ACC112 (cell line): ENCODE data around the gene LGR6.
"Not testable (repeated sequence)": the region's sequence is repeated elsewhere in the genome, so short reads cannot be mapped to it uniquely, and the experiment has no call there.

Experiments
- H2AFZ ChIP-seq: fragments of 200-600 bp; sonication (generic); one replicate; pipeline ENCODE4 v1.6.0; 2017; ENCODE audit warnings: antibody characterized with exemption, low read length; ENCODE audit not compliant: unreplicated experiment
- H3K27ac ChIP-seq: fragments of 200-600 bp; sonication (generic); 2 replicates; pipeline ENCODE4 v1.5.1; 2014; ENCODE audit warnings: low read depth, mild to moderate bottlenecking, antibody characterized with exemption, low read length, moderate library complexity
- H3K27me3 ChIP-seq: fragments of 200-600 bp; sonication (generic); 2 replicates; pipeline ENCODE4 v1.6.1; 2014; ENCODE audit warnings: mild to moderate bottlenecking, antibody characterized with exemption, low read length, moderate library complexity, mixed read lengths; ENCODE audit not compliant: insufficient read depth
- H3K36me3 ChIP-seq: fragments of 200-600 bp; sonication (generic); 2 replicates; pipeline ENCODE4 v1.6.1; 2016; ENCODE audit warnings: mild to moderate bottlenecking, antibody characterized with exemption, low read length, moderate library complexity, mixed read lengths; ENCODE audit not compliant: insufficient read depth
- H3K4me1 ChIP-seq: fragments of 200-600 bp; sonication (generic); one replicate; pipeline ENCODE4 v1.6.1; 2016; ENCODE audit warnings: low read length, mixed read lengths; ENCODE audit not compliant: insufficient read depth, unreplicated experiment, control insufficient read depth
- H3K4me3 ChIP-seq: fragments of 200-600 bp; sonication (generic); 2 replicates; pipeline ENCODE4 v1.5.1; 2014; ENCODE audit warnings: mild to moderate bottlenecking, low read depth, low read length
- H3K79me2 ChIP-seq: fragments of 200-600 bp; sonication (generic); one replicate; pipeline ENCODE4 v1.6.0; 2016; ENCODE audit warnings: low read length; ENCODE audit not compliant: control insufficient read depth, unreplicated experiment, insufficient read depth

Gene LGR6

DNA sequence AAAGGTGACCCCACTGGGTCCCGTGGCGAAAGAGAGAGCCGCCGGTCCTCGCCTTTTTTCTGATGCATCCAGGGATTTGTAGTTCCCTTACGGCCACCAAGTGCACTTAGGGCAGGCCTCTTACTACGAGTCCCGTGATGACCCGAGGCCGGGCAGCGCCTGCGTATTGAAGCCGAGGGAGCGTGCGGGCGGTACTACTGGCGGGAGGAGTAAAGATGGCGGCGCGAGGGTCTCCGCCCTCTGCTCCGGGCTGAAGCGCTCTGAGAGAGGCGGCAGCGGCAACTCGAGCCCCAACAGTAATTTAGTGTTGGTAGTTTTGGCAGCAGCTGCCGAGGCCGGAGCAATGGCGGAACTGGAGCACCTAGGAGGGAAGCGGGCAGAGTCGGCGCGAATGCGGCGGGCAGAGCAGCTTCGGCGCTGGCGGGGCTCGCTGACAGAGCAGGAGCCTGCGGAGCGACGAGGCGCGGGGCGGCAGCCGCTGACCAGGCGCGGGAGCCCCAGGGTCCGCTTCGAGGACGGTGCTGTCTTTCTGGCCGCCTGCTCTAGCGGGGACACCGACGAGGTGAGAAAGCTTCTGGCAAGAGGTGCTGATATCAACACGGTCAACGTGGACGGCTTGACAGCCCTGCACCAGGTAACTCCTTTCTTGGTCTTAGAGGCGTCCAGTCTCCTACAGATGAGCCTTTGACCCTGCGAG lies 155.1 kb downstream of the LGR6 start, which contains the start of gene PPP1R12B:
PPP1R12B (plus strand) TSS at position 191 of the 697 bp plus-strand sequence; CDS start at position 344, 153 bp downstream.
- H3K27ac ChIP-seq: peak within 1 kb of the TSS; percentile 91
- H3K36me3 ChIP-seq: no peaks in the 10 kb centered on the region
- no peaks in the 10 kb centered on the region for H3K27me3 ChIP-seq
- H3K4me3 ChIP-seq: peak within 1 kb of the TSS; percentile 95
- H3K4me1 ChIP-seq: peaks cover 21% of the 10 kb centered on the region
- peaks cover 28% of the 10 kb centered on the region for H3K79me2 ChIP-seq
- peak within 1 kb of the TSS; percentile 78 for H2AFZ ChIP-seq

DNA sequence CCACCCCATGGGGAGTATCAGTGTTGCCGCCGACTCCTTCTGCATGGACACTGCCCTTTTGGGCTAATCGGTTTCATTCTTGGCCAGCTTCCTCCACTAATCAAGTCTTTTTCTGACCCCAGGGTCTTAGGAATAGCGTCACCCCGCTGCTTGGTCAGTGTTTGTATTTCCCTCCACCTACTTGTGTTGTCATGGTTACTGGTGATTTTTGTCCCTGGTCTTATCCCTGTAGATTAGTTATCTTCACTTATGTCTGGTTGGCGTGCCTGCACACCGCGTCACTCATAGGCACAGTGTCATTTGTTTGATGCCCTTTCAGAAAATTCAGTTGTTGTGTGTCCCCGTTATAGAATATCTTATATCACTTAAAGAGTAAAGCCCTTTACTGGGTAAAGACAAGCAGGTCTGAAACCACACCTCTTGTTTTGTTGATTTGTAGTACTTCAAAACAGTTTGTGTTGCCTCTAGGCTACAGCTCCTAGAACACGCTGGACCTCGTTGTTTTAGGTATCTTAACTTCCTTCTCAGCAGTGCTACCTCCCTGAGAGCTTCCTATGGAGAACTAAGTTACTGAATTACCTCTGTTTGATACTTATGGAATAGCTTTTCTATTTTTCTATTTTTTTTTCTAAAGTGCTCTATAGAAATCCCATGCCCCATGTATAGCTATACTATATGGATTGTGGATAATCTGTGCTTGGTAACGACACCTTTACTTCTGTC lies 155.8 kb downstream of the LGR6 start:
- no peaks in the 10 kb centered on the region for H3K36me3 ChIP-seq
- no peaks in the 10 kb centered on the region for H3K27me3 ChIP-seq
- peak overlapping the region; percentile 78 for H2AFZ ChIP-seq
- peak overlapping the region; percentile 95 for H3K4me3 ChIP-seq
- peaks cover 21% of the 10 kb centered on the region for H3K4me1 ChIP-seq
- peak overlapping the region; percentile 91 for H3K27ac ChIP-seq
- H3K79me2 ChIP-seq: peaks cover 30% of the 10 kb centered on the region

DNA sequence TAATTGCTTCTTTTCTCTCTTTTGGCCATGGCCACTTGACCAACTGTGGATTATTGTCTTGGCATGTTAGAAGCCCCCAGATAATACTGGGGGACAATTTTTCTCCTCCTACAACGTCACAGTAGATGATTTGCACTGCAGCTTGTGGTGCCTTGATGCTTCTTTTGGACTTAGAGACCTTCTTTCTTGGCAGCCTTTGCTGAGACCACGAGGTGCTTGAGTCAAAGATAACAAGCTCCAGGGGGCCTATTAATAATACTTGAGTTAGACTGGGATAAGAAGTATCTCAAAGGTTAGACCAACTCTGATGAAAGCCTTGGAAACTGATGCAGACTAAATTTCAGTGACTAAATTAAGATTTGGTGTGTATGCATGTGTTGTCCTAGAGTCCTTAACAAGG lies 158.1 kb downstream of the LGR6 start:
- Histone ChIP-seq H3K27ac (no peak overlapping the region), H3K36me3 (no peaks in the 10 kb centered on the region), H3K27me3 (no peaks in the 10 kb centered on the region), H3K4me1 (peaks cover 21% of the 10 kb centered on the region), H3K79me2 (peaks cover 35% of the 10 kb centered on the region), H3K4me3 (no peak overlapping the region), H2AFZ (no peak overlapping the region)

DNA sequence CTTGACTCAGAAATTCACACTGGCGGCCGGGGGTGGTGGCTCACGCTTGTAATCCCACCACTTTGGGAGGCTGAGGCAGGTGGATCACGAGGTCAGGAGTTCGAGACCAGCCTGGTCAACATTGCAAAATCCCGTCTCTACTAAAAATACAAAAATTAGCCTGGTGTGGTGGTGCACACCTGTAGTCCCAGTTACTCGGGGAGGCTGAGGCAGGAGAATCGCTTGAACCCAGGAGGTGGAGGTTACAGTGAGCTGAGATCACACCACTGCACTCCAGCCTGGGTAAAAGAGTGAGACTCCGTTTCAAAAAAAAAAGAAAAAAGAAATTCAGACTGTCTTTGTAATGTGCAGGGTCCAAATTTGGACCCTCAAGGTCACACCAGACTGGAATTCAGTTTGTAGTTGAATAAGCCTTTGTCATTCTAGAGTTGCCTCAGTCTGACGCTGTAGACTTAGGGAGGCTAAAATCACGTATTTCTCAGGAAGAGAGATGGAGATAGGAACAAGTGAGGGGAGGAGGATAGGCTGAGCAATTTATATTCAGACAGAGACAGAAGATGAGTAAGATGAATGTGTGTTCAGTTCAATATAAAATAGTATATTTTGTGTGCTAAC lies 159.1 kb downstream of the LGR6 start:
- not testable (repeated sequence) for H3K27me3 ChIP-seq, H3K4me3 ChIP-seq, H3K36me3 ChIP-seq, H3K27ac ChIP-seq, H2AFZ ChIP-seq
- H3K79me2 ChIP-seq: peaks cover 35% of the 10 kb centered on the region
- H3K4me1 ChIP-seq: peaks cover 21% of the 10 kb centered on the region

DNA sequence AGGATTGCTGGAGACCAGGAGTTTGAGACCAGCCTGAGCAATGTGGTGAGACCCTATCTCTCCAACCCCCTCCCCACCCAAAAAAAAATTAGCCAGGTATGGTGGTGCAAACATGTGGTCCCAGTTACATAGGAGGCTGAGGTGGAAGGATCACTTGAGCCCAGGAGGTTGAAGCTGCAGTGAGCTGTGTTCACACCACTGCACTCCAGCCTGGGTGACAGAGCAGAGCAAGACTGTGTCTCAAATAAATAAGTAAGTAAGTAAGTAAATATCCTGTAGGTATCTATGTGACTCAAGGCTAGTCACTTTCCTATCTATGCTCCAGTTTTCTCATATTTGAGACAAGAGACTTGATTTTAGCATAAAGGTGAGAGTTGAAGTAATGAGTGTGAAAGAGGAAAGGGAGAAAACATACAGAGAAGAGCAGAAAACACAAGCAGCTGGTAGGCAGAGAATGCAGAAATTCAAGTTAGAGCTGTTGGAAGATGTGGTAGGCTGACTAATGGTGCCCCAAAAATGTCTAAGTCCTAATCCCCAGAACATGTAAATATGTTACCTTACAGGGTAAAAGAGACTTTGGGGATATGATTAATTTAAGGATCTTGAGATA lies 162.4 kb downstream of the LGR6 start:
- Histone ChIP-seq H3K27ac (no peak overlapping the region), H3K27me3 (no peaks in the 10 kb centered on the region), H2AFZ (no peak overlapping the region), H3K36me3 (no peaks in the 10 kb centered on the region), H3K4me1 (peaks cover 10% of the 10 kb centered on the region), H3K79me2 (peaks cover 20% of the 10 kb centered on the region), H3K4me3 (no peak overlapping the region)

DNA sequence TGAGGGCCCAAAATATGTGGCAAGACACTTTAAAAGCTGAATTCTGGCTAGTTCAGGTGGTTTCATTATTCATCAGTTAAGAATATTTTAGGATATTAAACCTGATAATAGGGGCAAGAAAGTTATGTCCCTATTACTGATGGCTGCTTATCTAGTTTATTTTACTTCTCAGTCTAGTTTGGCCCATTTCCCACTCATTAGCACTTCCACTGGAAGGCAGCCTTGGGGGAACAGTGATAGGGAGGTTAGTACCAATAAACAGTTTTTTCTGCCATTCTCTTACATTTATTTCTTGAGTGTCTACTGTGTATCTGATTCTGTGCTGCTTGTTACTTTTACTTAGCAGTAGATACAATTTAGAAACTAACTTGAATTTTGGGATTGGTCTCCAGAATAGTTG lies 163.9 kb downstream of the LGR6 start:
- Histone ChIP-seq H3K4me3 (no peak overlapping the region), H3K36me3 (no peaks in the 10 kb centered on the region), H3K27ac (no peak overlapping the region), H3K4me1 (peaks cover 5% of the 10 kb centered on the region), H3K27me3 (no peaks in the 10 kb centered on the region), H3K79me2 (peaks cover 16% of the 10 kb centered on the region), H2AFZ (no peak overlapping the region)

DNA sequence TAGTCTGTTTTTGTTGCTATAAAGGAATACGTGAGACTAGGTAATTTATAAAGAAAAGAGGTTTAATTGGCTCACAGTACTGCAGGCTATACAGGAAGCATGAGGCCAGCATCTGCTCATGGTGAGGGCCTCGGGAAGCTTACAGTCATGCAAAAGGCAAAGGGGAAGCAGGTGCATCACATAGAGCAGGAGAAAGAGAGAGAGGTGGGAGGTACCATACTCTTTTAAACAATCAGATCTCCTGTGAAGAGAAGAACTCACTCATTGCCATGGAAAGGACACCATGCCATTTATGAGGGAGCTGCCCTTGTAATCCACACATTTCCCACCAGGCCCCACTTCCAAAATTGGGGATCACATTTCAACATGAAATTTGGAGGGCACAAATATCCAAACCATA lies 167.6 kb downstream of the LGR6 start:
- H3K4me3 ChIP-seq: no peak overlapping the region
- peaks cover 9% of the 10 kb centered on the region for H3K79me2 ChIP-seq

DNA sequence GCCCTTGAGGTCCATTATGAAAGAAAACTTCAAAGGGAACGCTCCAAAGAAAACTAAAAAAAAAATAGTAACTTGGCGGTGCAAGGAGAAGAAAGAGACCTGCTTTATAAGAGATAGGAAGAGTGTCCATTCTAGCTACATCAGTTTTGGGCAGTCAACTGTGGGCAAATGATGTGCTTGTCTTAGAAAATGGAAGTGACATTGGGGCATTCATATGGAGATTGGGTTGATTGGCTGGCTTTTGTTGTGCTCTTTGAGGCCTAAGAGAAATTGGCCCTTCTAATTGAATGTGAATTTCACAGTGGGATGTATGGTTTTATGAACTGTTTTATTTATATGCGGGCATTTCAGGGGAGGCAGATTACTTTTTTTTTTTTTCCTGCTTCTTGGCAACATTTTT lies 168.1 kb downstream of the LGR6 start:
- Histone ChIP-seq H3K79me2 (peaks cover 9% of the 10 kb centered on the region), H3K4me1 (no peaks in the 10 kb centered on the region), H3K27me3 (no peaks in the 10 kb centered on the region), H3K4me3 (no peak overlapping the region), H2AFZ (no peak overlapping the region), H3K36me3 (no peaks in the 10 kb centered on the region), H3K27ac (no peak overlapping the region)

More for the DNA sequence above, 167.6 kb downstream of the LGR6 start:
- no peaks in the 10 kb centered on the region for H3K27me3 ChIP-seq
- H3K27ac ChIP-seq: no peak overlapping the region
- H2AFZ ChIP-seq: no peak overlapping the region
- H3K4me1 ChIP-seq: no peaks in the 10 kb centered on the region
- no peaks in the 10 kb centered on the region for H3K36me3 ChIP-seq

DNA sequence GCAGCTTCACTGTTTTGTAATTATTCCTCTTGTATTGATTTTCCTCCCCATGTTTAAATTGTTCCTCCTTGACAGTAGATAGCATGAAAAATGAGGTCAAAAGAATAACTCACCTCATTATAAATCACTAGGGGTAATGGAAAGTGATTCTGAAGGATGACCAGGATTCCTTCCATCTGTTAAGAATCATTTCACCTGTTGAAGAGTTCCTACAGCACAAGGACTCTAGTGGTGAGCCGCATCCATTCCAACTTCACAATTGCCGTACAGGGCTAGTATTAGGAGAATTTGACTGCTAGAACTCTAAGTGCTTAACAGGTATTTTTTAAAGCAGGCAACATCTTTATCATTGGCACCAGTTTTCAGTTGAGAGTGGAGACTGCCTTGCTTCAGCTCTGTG lies 168.6 kb downstream of the LGR6 start:
- no peak overlapping the region for H2AFZ ChIP-seq
- no peak overlapping the region for H3K27ac ChIP-seq
- no peaks in the 10 kb centered on the region for H3K27me3 ChIP-seq
- H3K36me3 ChIP-seq: no peaks in the 10 kb centered on the region
- H3K4me3 ChIP-seq: no peak overlapping the region
- H3K4me1 ChIP-seq: no peaks in the 10 kb centered on the region
- peaks cover 9% of the 10 kb centered on the region for H3K79me2 ChIP-seq

DNA sequence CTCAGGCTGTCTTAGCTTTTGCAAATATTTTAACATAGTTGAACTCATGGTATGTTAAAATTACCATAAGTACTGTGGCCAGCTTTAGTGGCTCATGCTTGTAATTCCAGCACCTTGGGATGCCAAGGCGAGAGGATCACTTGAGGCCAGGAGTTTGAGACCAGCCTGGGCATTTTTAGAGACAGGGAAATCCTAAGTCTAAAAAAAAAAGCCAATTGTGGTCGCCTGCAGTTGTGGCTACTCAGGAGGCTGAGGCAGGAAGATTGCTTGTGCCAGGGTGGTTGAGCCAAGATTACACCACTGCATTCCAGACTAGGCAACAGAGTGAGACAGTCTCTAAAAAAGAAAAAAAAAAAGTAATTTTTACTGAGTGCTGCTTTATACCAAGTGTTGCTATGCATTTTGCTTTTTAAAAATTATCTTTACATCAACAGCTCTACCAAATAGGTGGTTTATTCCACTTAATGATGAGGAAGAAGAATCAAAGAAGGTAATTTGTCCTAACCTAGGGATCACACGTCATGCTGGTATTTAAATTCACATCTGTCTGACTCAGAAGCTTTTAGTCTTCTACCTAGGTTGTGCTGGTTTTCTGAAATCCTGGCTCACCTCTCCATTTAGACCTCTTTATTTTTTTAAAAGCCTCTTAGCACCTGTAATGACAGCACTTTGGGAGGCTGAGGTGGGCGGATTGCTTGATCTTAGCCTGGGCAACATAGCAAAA lies 171.7 kb downstream of the LGR6 start:
- H3K4me3 ChIP-seq: no peak overlapping the region
- H3K4me1 ChIP-seq: no peaks in the 10 kb centered on the region
- no peaks in the 10 kb centered on the region for H3K36me3 ChIP-seq
- H3K79me2 ChIP-seq: peaks cover 9% of the 10 kb centered on the region
- no peak overlapping the region for H3K27ac ChIP-seq
- H3K27me3 ChIP-seq: no peaks in the 10 kb centered on the region
- H2AFZ ChIP-seq: no peak overlapping the region
